Ovary (tissue), 3 donors: ENCODE measurements around the gene NAALADL2.

Experiments used
- CTCF ChIP-seq, 3 donors: fragments of 450-650 bp in 2 of 3; fragments of 200-600 bp in 1 of 3; IDR thresholded peaks; one replicate each; pipeline versions ENCODE4 v1.5.1 to v1.8.0; 2016 to 2022; ENCODE audit warnings: antibody characterized with exemption in 3 of 3, mild to moderate bottlenecking in 1 of 3
- EP300 ChIP-seq: sonication (generic); formaldehyde crosslinking; IDR thresholded peaks from one replicate; pipeline ENCODE4 v1.6.1; 2017; ENCODE audit warnings: antibody characterized with exemption
- POLR2A ChIP-seq: fragments of 450-650 bp; IDR thresholded peaks from one replicate; pipeline ENCODE4 v1.6.1; 2017; ENCODE audit warnings: antibody characterized with exemption, mild to moderate bottlenecking, moderate library complexity
- donor health status: DM: no; HTN: no; CAD: no.

- no peak for TF ChIP-seq EP300
- TF ChIP-seq CTCF (IDR thresholded peaks at IDR 0.05) = no peak
- TF ChIP-seq POLR2A = no peak
Observed at GRCh38 chr3:175432376-175433025, 573.4 kb downstream of the NAALADL2 start.
